Esophagus muscularis mucosa (tissue), 4 donors: Measurements from ENCODE around the gene CALML6. TPM values are rescaled to one million over a fixed set of nuclear protein-coding genes. Genes with fewer than 3 reads are reported as not detected.

Experiments used
- DNase-seq: peaks from one replicate; pipeline ENCODE4 v3.0.0-alpha.2; 2017; ENCODE audit errors: extremely low spot score
- H3K27ac ChIP-seq, 4 donors: fragments of 200-600 bp; sonication (generic); replicated peaks in 1 of 4; 1 replicate in 3 of 4; 2 replicates in 1 of 4; pipeline ENCODE4 v1.5.1; 2016 to 2019; ENCODE audit warnings: mild to moderate bottlenecking in 1 of 4
- H3K27me3 ChIP-seq, 4 donors: fragments of 200-600 bp; sonication (generic); one replicate each; pipeline versions ENCODE4 v1.5.1 to v1.6.0; 2016 to 2019
- H3K36me3 ChIP-seq, 4 donors: fragments of 200-600 bp; sonication (generic); one replicate each; pipeline ENCODE4 v1.5.1; 2016 to 2019
- H3K4me1 ChIP-seq, 4 donors: fragments of 200-600 bp; sonication (generic); one replicate each; pipeline ENCODE4 v1.5.1; 2016 to 2019
- H3K4me3 ChIP-seq, 4 donors: fragments of 200-600 bp; sonication (generic); 1 replicate in 2 of 4; 2 replicates in 2 of 4; pipeline ENCODE4 v1.5.1; 2016 to 2019; ENCODE audit warnings: mild to moderate bottlenecking in 4 of 4, moderate library complexity in 1 of 4
- H3K9me3 ChIP-seq, 4 donors: fragments of 200-600 bp; sonication (generic); 1 replicate in 3 of 4; 2 replicates in 1 of 4; pipeline ENCODE4 v1.5.1; 2016 to 2019
- EP300 ChIP-seq: sonication (generic); formaldehyde crosslinking; IDR thresholded peaks from one replicate; pipeline ENCODE4 v1.6.1; 2017; ENCODE audit warnings: antibody characterized with exemption
- POLR2A ChIP-seq: fragments of 450-650 bp; IDR thresholded peaks from one replicate; pipeline ENCODE4 v1.6.1; 2017; ENCODE audit warnings: antibody characterized with exemption, moderate library complexity, mild to moderate bottlenecking, low read depth
- POLR2AphosphoS5 ChIP-seq, 2 donors: sonication (generic); formaldehyde crosslinking; IDR thresholded peaks; one replicate each; pipeline ENCODE4 v1.6.1; 2017; ENCODE audit warnings: antibody characterized with exemption in 2 of 2
- WGBS: methylation state at CpG from one replicate; pipeline ENCODE4 v1.1.5; 2018; 5-methylcytosine and 5-hydroxymethylcytosine counted together
- intact Hi-C: fragments of 100-400 bp; cut with DNase I; formaldehyde crosslinking; loops from one replicate; pipeline ENCODE4 v1.15.1; 2023
- total RNA-seq, 4 donors: library from RNA; depleted of rRNA; stranded (reverse); fragments of >200 nt; gene quantifications; one replicate each; pipeline versions ENCODE4 v1.1.0 to v1.2.1, GENCODE V29; 2016
- TF ChIP-seq, protein P1 (sequence below), 3 experiments: fragments of 200-600 bp in 2 of 3; fragments of 450-650 bp in 1 of 3; sonication (generic) in 2 of 3; IDR thresholded peaks; one replicate each; pipeline ENCODE4 v1.5.1; 2017 to 2019; ENCODE audit warnings: antibody characterized with exemption in 3 of 3, mild to moderate bottlenecking in 2 of 3, moderate library complexity in 1 of 3

CALML6 gene
- total RNA-seq, 4 donors from 2014 or later, result not detected

DNA sequence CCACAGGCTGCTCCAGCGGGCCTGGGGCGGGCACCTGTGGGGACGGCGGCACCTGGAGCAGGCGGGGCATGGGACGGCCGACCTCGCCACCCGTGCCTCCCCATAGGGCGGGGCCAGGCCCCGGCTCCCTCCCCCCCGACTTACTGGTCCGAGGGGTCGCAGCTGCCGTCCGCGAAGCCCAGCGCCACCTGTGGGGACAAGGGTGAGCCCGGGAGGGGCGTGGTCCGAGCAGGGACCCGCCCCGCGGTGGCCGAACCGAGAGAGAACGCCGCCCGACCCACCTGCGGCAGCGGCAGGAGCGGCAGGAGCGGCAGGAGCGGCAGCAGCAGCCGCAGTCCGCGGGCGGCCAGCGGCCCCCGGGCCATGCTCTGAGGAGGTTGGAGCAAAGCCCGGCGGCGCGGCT is 3.8 kb downstream of the CALML6 start, which contains the start of gene TMEM52:
Gene TMEM52 (minus strand): TSS at position 379 of the 403 bp plus-strand sequence. CDS start 14 bp downstream, at position 365.
- intact Hi-C loops, result no loop called here
- Histone ChIP-seq H3K9me3 (no peaks in the 10 kb centered on the region), H3K4me3 (peak within 1 kb of the TSS; percentile 61 to 68 (median 64)), H3K27ac (peak within 1 kb of the TSS; percentile 64 to 79 (median 68)), H3K4me1 (peaks cover 14 to 24% (median 22%) of the 10 kb centered on the region in 4 donors), H3K27me3 (peaks cover 0 to 9% (median 0%) of the 10 kb centered on the region in 4 donors), H3K36me3 (no peaks in the 10 kb centered on the region)
- no CpG with 5 or more reads among the region's 44 CpGs for WGBS
- DNase-seq, result no peak
- TF ChIP-seq EP300 (no peak), POLR2AphosphoS5 (IDR thresholded peaks at IDR 0.05) (peak in 1 of 2 donors; percentile 22)

DNA sequence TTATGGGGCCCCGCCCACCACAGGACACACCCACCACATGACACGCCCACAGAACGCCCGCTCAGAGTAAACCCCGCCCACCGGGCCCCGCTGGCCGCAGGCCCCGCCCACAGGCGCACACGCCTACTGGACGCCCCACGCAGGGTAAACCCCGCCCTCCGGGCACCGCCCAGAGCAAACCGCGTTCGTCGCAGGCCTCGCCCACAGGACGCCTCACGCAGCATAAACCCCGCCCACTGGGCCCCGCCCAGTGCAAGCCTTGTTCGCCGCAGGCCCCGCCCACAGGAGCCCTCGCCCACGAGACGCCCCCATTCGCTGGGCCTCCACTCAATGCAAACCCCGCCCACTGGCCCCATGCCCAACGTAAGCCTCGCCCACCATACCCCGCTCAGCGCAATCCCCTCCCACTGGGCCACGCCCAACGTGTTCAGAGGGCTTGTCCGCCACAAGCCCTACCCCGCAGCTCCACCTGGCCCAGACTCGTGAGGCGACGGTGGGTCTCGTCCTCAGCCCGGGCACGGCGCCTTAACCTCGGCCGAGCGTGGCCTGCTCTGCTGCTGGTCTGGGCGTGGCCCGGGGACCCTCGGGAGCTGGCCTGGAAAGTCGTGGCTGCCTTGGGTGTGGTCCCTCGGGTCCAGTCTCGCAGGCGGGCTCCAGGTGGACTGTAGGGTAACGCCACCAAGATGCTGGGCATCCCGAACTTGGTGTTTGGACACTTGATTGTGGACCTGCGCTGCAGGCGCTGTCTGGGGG is 4.4 kb downstream of the CALML6 start:
- peaks cover 0 to 4% (median 0%) of the 10 kb centered on the region in 4 donors for H3K27me3 ChIP-seq
- DNase-seq, result peak; percentile 100
- WGBS, result 20% methylated on average over 11 of the region's 62 CpGs
- no peaks in the 10 kb centered on the region for H3K36me3 ChIP-seq
- TF ChIP-seq, protein P1, sequence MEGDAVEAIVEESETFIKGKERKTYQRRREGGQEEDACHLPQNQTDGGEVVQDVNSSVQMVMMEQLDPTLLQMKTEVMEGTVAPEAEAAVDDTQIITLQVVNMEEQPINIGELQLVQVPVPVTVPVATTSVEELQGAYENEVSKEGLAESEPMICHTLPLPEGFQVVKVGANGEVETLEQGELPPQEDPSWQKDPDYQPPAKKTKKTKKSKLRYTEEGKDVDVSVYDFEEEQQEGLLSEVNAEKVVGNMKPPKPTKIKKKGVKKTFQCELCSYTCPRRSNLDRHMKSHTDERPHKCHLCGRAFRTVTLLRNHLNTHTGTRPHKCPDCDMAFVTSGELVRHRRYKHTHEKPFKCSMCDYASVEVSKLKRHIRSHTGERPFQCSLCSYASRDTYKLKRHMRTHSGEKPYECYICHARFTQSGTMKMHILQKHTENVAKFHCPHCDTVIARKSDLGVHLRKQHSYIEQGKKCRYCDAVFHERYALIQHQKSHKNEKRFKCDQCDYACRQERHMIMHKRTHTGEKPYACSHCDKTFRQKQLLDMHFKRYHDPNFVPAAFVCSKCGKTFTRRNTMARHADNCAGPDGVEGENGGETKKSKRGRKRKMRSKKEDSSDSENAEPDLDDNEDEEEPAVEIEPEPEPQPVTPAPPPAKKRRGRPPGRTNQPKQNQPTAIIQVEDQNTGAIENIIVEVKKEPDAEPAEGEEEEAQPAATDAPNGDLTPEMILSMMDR (IDR thresholded peaks at IDR 0.05), result no peak
- TF ChIP-seq POLR2AphosphoS5 (IDR thresholded peaks at IDR 0.05), result peak; percentile 52 to 74
- peaks cover 14 to 24% (median 22%) of the 10 kb centered on the region in 4 donors for H3K4me1 ChIP-seq
- no peaks in the 10 kb centered on the region for H3K9me3 ChIP-seq
- peak overlapping the region; percentile 64 to 79 (median 68) for H3K27ac ChIP-seq
- intact Hi-C loops, result no loop called here
- H3K4me3 ChIP-seq, result peak overlapping the region; percentile 61 to 68 (median 64)

DNA sequence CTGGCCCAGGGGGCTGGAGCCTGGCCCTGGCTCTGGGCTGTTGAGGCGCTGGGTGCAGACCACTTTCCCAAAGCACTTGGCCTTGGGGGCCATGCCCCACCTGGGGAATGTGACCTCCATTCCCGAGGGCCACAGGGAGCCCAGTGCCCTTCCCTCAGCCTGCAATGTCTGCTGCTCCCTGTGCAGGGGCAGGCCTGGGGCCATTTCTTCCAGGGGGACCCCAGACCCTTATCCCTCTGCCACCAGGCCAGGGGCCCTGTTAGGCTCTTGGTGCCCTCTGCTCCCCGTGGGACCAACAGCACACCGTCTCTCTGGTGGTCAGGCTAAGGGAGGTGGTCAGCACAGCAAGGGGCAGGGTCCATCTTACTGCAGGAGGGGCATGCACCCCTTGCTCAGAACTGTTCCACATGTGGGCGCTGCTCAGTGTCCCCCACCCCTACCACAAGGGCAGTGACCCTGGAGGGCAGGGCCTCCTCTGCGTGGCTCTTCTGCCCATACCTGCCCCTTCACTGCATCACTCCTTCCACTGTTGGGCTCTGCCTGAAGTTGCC is 5.1 kb downstream of the CALML6 start:
- H3K4me1 ChIP-seq, result peaks cover 14 to 24% (median 22%) of the 10 kb centered on the region in 4 donors
- peak overlapping the region; percentile 61 to 68 (median 64) for H3K4me3 ChIP-seq
- no peaks in the 10 kb centered on the region for H3K27me3 ChIP-seq
- WGBS, result 75% methylated on average over 1 of the region's 6 CpGs
- no peak for TF ChIP-seq POLR2AphosphoS5 (IDR thresholded peaks at IDR 0.05)
- no peak for TF ChIP-seq EP300
- TF ChIP-seq, protein P1 (IDR thresholded peaks at IDR 0.05), result no peak
- TF ChIP-seq POLR2A, result no peak
- no peak for DNase-seq
- no peaks in the 10 kb centered on the region for H3K9me3 ChIP-seq
- intact Hi-C loops, result no loop called here
- no peaks in the 10 kb centered on the region for H3K36me3 ChIP-seq
- peak overlapping the region; percentile 64 to 79 (median 68) for H3K27ac ChIP-seq

DNA sequence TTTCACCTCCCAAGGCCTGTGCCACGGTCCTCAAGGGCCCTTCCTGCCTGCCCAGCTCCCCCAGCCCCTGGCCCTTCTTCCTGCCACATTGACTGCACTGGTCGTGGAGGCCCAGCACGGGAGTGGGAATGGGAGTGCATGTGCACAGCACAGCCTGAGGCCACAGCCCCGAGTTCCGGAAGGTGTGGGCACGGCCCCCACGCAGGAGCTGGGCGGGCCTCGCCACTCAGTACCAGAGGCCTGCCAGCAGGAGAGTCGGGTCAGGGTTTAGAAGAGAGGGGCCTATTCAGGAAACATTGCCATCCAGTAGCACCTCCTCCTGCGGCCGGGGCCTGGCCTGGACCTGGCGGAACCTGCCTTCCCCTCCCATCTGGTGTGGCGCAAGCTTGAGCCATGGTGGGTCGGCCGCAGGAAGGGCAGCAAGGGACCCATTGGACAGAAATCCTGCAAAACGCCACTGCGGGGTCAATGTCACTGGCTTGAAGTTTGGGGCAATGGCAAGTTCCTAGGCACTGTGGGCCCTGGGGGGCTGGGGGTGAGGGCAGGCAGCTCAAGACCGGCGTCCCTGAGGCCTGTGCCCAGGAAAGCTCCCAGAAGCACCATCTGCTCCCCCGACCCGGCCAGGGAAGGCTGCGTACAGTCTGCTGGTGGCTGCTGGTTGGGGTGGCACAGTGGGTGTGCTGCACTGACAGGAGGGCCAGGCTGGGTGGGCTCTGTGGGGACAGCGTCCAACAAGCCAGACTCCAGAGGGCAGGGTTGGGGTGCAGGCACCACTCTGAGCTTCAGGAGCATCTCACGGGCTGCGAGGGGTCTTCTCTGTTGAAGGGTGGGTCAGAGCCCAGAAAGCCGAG is 5.8 kb downstream of the CALML6 start:
- Histone ChIP-seq H3K27ac (peak overlapping the region in 1 of 4 donors; percentile 64), H3K4me1 (peaks cover 14 to 24% (median 22%) of the 10 kb centered on the region in 4 donors), H3K9me3 (no peaks in the 10 kb centered on the region), H3K27me3 (no peaks in the 10 kb centered on the region), H3K36me3 (no peaks in the 10 kb centered on the region), H3K4me3 (no peak overlapping the region)
- TF ChIP-seq POLR2AphosphoS5 (IDR thresholded peaks at IDR 0.05) (no peak), EP300 (no peak), POLR2A (no peak)
- TF ChIP-seq, protein P1 (IDR thresholded peaks at IDR 0.05), result no peak
- intact Hi-C loops, result no loop called here
- DNase-seq, result no peak
- WGBS, result 88% methylated on average over 21 of the region's 27 CpGs

DNA sequence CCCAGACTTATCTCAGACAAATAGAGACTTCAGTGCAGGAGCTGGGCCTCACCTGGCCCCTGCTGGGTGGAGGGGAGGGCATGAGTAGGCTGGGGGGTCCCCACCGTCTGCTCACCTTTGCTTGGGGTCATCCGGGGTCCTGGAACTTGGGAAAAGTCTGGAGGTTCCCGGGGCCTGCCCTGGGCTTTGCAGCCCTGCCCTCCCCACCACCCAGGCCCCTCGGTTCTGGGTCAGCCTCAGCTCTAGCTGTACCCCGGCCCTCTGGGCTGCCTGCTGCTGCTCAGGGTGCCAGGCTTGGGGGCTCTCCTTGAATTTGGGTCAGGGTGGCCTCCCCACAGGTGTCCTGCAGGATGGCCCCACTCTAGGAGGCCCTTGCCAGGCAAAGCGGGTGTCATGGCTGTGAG is 6.4 kb downstream of the CALML6 start:
- no peak for DNase-seq
- intact Hi-C loops, result no loop called here

More for the DNA sequence above, 6.4 kb downstream of the CALML6 start:
- H3K27ac ChIP-seq, result no peak overlapping the region
- H3K4me1 ChIP-seq, result peaks cover 14 to 24% (median 22%) of the 10 kb centered on the region in 4 donors
- H3K9me3 ChIP-seq, result no peaks in the 10 kb centered on the region
- no peak overlapping the region for H3K4me3 ChIP-seq
- WGBS, result 91% methylated on average over 5 of the region's 6 CpGs
- no peaks in the 10 kb centered on the region for H3K36me3 ChIP-seq
- TF ChIP-seq, protein P1 (IDR thresholded peaks at IDR 0.05), result no peak
- TF ChIP-seq POLR2A (no peak), EP300 (no peak), POLR2AphosphoS5 (IDR thresholded peaks at IDR 0.05) (no peak)
- no peaks in the 10 kb centered on the region for H3K27me3 ChIP-seq
